ENCODE data around the gene NFASC.

NFASC gene

DNA sequence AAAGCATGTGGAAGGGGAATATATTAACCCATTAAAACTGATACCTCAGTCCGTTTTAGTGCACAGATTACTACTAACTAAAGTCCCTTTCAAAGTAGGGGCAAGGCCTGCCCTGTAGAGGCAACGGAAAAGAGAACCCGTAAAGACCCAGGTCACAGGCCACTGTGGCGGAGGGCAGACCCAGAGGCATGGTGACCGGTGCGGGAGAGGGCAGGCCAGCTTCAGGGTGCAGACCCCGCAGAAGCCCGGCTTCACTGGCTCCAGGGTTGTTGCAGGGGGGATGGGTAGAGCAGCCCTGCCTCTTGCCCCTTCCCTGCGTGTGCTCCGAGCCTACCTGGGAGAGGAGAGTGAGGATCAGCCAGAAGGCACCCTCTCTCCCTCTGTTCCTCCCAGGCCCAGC, 190.1 kb downstream of the NFASC start:
- TF ChIP-seq, protein P1, sequence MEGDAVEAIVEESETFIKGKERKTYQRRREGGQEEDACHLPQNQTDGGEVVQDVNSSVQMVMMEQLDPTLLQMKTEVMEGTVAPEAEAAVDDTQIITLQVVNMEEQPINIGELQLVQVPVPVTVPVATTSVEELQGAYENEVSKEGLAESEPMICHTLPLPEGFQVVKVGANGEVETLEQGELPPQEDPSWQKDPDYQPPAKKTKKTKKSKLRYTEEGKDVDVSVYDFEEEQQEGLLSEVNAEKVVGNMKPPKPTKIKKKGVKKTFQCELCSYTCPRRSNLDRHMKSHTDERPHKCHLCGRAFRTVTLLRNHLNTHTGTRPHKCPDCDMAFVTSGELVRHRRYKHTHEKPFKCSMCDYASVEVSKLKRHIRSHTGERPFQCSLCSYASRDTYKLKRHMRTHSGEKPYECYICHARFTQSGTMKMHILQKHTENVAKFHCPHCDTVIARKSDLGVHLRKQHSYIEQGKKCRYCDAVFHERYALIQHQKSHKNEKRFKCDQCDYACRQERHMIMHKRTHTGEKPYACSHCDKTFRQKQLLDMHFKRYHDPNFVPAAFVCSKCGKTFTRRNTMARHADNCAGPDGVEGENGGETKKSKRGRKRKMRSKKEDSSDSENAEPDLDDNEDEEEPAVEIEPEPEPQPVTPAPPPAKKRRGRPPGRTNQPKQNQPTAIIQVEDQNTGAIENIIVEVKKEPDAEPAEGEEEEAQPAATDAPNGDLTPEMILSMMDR (IDR thresholded peaks at IDR 0.05; ENCODE audit: low read depth, low read length, missing control alignments), result no peak
- no peak for DNase-seq (ENCODE audit: extremely low read depth, low read depth)

DNA sequence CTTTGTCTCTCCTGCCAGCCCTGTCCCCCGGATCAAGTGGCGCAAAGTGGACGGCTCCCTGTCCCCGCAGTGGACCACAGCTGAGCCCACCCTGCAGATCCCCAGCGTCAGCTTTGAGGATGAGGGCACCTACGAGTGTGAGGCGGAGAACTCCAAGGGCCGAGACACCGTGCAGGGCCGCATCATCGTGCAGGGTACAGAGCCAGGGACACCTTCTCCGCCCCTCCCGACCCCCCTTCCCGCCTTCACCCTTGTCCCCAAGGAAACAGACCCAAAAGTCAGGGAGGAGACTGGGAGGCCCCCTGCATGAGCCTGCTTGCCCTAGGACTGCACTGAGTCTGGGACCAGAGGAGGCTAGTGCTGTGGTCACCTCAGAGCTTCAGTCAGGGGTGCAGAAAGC, 190.6 kb downstream of the NFASC start:
- TF ChIP-seq, protein P1 (IDR thresholded peaks at IDR 0.05; ENCODE audit: low read depth, low read length, missing control alignments), result no peak
- H3K4me3 ChIP-seq (replicated peaks; ENCODE audit: low read depth, low read length), result no peak overlapping the region
- no peak for DNase-seq (ENCODE audit: extremely low read depth, low read depth)

More for the DNA sequence above, 190.1 kb downstream of the NFASC start:
- H3K4me3 ChIP-seq (replicated peaks; ENCODE audit: low read depth, low read length), result no peak overlapping the region

DNA sequence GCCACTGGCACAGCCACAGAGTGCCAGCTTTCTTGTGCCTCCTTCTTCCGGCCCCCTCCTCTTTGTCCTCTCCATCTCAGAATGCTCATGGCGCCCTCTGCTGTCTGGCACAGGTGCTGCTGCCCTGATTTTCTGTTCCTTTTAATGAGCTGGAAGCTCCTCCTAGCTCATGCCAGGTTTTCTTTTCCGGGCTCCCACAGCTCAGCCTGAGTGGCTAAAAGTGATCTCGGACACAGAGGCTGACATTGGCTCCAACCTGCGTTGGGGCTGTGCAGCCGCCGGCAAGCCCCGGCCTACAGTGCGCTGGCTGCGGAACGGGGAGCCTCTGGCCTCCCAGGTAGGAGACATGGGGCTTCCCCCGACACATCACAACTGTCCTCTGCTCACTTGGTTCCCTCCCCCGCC, 191.0 kb downstream of the NFASC start:
- peak; percentile 32 for DNase-seq (ENCODE audit: extremely low read depth, low read depth)
- TF ChIP-seq, protein P1 (IDR thresholded peaks at IDR 0.05; ENCODE audit: low read depth, low read length, missing control alignments), result peak; percentile 93
- H3K4me3 ChIP-seq (replicated peaks; ENCODE audit: low read depth, low read length), result no peak overlapping the region

DNA sequence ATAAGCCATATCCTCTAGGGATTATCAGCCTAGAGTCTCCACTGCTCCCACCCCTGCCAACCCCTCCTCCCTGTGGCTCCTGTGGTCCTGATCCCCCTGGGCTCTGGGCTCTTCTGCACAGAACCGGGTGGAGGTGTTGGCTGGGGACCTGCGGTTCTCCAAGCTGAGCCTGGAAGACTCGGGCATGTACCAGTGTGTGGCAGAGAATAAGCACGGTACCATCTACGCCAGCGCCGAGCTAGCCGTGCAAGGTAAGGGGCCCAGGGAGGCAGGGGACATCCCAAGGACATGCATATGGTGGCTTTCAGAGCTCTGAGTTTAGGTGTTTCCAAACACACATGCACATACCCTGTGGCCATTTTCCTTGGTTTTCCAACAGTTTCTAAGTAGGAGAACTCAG, 191.7 kb downstream of the NFASC start:
- no peak for DNase-seq (ENCODE audit: extremely low read depth, low read depth)
- H3K4me3 ChIP-seq (replicated peaks; ENCODE audit: low read depth, low read length), result no peak overlapping the region
- TF ChIP-seq, protein P1 (IDR thresholded peaks at IDR 0.05; ENCODE audit: low read depth, low read length, missing control alignments), result no peak

DNA sequence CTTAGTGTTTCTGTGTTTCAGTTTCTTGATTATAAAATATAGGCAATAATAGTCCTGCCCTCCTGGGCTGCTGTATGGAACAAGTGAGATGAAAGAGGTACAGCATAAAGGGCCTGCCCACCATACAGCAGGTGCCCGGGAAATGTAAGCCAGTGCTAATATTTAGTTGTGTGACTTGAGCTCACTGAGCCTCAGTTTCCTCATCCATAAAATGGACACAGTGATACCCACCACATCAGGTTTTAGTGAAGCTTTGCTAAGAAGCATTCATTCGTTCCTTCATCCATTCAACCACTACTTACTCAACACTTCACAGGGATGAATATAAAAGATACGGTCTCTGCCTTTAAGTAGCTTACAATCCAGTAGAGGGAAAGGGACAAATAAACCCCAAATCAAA, 192.2 kb downstream of the NFASC start:
- TF ChIP-seq, protein P1 (IDR thresholded peaks at IDR 0.05; ENCODE audit: low read depth, low read length, missing control alignments), result no peak
- no peak for DNase-seq (ENCODE audit: extremely low read depth, low read depth)

DNA sequence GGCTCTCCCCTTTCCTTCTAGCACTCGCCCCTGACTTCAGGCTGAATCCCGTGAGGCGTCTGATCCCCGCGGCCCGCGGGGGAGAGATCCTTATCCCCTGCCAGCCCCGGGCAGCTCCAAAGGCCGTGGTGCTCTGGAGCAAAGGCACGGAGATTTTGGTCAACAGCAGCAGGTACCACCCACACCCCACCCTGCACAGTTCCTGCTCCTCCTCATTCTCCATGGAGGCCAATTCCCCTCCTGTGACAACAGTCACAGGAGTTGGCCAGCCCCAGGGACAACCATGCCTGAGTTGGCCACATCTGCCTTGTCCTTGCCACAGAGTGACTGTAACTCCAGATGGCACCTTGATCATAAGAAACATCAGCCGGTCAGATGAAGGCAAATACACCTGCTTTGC, 193.6 kb downstream of the NFASC start:
- TF ChIP-seq, protein P1 (IDR thresholded peaks at IDR 0.05; ENCODE audit: low read depth, low read length, missing control alignments), result no peak
- DNase-seq (ENCODE audit: extremely low read depth, low read depth), result no peak
- H3K4me3 ChIP-seq (replicated peaks; ENCODE audit: low read depth, low read length), result no peak overlapping the region

More for the DNA sequence above, 192.2 kb downstream of the NFASC start:
- H3K4me3 ChIP-seq (replicated peaks; ENCODE audit: low read depth, low read length), result no peak overlapping the region

DNA sequence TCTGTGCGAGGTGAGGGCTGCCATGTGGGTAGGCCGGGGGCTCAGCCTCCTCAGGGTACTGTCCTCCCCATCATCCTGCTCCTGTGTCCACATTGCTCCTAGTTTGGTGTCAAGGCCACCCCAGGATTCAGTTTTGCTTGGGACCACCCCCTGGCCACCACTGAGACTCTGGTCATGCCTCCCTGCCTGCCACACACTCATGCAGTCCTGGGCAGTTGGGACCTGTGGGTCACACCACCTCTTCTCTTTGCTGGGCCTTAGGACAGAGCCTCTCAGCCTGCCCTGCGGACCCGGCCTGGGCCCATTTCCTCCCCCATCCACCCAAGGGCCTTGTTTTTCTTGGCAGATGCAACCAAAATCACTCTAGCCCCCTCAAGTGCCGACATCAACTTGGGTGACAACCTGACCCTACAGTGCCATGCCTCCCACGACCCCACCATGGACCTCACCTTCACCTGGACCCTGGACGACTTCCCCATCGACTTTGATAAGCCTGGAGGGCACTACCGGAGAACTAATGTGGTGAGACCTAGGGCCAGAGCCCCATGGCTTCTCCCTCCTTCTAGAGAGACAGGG, 194.2 kb downstream of the NFASC start:
- DNase-seq (ENCODE audit: extremely low read depth, low read depth), result no peak
- H3K4me3 ChIP-seq (replicated peaks; ENCODE audit: low read depth, low read length), result no peak overlapping the region
- TF ChIP-seq, protein P1 (IDR thresholded peaks at IDR 0.05; ENCODE audit: low read depth, low read length, missing control alignments), result no peak

Measured in HFF-Myc (cell line).